DMS53 treated with DMSO at 0.1 percent for 48 hours (cell line): ENCODE measurements around the gene IFRD2.

Experiments
- DNase-seq: peaks from one replicate; lab custom pipeline; 2025; ENCODE audit not compliant: unreplicated experiment; lab: John Stamatoyannopoulos, UW

Gene IFRD2

GRCh38 chr3:50302095-50303012 lies 10.1 kb upstream of the IFRD2 start:
- DNase-seq, result no peak

- no peak for DNase-seq
These were observed 8.5 kb upstream of the IFRD2 start for GRCh38 chr3:50300681-50301254.

GRCh38 chr3:50299929-50300680 lies 7.9 kb upstream of the IFRD2 start:
- DNase-seq, result no peak

DNA sequence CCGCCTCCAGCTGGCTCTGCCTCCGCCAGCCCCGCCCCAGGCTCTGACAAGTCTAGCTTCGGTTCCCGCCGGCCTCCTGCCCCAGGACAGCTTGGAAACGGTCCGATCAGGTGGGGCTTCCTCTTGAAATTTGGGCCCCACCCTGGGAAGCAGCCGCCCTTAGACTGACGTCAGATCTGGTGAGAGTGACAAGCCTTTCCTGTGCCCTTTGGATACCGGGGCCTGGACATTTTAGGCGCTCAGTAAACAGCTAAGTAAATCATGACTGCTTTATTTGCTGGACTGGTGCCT lies 7.4 kb upstream of the IFRD2 start:
- no peak for DNase-seq

DNA sequence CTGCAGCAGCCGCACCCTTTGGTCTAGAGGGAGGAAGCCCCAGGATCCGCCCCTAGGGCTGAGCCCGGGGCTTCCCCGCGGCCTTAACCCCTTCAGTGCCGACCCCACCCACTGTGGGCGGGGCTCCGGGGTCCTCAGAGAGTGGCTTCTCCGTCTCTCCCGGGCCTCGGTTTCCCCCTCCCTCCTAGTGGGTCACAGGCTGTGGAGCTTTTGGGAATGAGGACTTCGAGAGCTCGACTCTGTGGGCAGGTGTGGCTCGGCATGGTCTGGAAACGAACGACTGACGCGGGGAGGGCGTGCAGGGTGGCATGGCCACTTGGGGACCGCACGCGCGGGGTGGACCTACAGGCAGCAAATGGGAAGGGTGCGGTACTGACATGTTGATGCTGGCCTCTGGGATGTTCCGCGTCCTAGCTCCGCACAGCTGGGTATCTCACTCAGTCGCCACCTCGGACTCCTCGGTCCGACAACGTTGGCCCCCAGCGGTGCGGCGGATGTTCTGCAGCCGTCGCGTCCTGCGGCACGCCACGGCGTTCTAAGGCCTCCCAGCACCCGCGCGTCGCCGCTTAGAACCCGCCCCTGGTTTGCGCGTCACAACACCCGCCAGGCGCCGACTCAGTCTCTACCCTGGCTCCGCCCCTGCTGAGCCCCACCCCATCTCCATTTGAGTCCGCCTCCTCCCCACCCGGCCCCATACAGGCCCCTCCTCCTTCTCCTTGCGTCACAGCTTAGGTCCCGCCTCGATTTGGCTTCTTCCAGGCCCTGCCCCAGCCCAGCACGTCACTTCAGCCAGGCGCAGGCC lies 6.8 kb upstream of the IFRD2 start, which contains the start of the genes HYAL3 and NAA80:
Gene HYAL3, minus strand, starts transcription at position 570 of the 802 bp plus-strand sequence. CDS start 3,803 bp downstream, outside the sequence.
Gene NAA80, minus strand, starts transcription at position 570 of the 802 bp plus-strand sequence. CDS start 1,942 bp downstream, outside the sequence.
- DNase-seq, result peak; percentile 64

- DNase-seq, result no peak
These were observed 5.9 kb upstream of the IFRD2 start for GRCh38 chr3:50297896-50298725.

DNA sequence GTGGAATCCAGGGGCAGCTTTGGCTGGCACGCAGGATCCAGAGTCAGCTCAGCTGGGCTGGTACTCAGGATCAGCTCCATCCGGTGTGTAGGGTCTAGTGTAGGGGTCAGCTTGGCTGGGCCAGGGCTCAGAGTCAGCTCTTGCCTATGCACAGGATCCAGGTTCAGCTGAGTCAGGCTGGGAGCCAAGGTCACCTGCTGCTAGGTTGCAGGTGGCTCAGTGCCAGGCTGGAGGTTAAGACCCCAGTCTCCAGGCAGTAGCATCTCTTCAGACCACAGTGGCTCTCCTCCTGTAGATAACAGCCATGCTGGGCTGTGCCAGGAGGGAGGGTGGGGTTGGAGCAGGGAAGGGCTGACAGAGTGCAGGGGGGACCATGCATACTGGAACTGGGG lies 5.2 kb upstream of the IFRD2 start:
- DNase-seq, result no peak

DNA sequence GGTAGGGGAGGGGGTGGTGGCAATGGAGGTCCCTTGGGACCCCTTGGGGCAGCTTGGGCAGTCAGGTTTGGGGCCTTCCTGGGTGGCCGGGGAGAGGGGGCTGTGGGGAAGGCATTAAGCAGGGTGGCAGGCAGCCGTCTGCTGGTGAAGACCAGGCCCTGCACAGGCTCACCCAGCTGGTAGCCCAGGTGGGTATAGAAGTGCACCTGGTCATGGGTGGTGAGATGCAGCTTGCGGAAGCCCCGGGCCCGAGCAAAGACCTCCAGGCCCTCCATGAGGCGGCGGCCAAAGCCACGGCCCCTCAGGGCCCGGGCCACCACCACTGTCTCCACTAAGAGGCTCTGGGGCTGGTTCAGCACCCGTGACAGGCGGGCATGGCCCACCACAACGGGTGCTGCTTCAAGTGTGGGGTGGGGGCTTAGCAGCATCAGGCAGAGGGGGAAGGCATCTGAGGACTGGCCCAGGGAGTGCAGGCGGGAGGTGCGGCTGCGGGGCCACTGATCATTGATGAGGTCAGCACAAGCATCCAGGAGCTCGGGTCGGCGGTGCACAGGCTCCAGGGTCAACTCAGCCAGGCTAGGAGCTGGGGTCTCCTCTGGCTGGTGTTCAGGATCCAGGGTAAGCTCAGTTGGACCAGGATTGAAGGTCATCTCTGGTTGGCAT lies 4.6 kb upstream of the IFRD2 start:
- DNase-seq, result no peak

- no peak for DNase-seq
These were observed 3.6 kb upstream of the IFRD2 start for GRCh38 chr3:50295553-50296431.

DNA sequence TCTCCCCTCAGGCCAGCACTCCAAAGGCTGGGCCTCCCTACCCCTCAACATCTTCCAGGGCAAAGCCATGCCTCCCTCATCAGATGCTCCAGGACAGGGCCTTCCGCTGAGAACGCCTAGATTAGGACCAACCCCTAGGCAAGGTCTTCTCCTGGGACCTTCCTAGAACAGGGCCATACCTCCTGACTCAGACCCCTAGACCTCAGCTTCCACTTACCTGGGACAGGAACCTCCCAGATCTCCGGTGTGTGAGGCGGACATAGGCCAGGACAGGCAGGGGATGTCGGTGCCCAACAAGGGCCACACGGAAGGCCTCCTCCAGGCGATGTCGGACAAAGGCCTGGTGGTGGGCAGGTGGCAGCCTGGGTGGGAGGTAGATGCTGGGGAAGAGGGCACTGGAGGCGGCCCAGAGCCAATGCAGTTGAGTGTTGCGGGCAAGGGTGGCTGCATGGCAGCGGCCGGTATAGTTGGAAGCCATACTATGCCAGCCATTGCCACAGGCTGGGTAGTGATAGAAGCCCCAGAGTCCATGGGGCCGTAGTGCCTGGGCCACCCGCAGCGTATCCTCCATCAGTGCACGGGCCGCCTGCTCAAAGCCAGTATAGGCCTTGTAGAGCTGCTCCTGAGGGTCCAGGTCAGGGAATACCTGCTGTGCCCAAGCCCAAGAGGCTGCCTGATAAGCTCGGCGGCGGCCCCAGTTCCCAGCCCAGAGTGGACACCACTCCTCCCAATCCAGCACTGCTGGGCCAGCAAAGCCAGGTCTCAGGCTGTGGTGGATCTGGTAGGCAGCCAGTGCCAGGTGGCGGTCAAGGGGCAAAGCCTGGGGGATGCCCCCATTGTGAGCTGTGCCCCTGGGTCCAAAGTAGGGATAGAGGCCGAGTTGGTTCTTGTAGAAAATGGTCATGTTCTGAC lies 2.5 kb upstream of the IFRD2 start:
- DNase-seq, result no peak

DNA sequence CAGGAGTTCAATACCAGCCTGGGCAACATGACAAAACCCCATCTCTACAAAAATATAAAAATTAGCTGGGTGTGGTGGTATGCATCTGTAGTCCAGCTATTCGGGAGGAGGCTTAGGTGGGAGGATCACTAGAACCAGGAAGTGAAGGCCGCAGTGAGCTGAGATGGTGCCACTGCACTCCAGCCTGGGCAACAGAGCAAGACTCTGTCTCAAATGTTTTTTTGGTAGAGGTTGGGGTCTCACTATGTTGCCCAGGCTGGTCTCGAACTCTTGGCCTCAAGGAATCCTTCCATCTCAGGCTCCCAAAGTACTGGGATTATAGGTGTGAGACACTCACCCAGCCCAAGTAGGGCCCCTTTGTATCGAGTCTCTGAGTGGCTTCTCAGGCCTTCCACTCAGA lies 1.9 kb upstream of the IFRD2 start:
- no peak for DNase-seq

GRCh38 chr3:50293079-50293801 lies 1.0 kb upstream of the IFRD2 start:
- no peak for DNase-seq

GRCh38 chr3:50290161-50290641 lies 2.0 kb downstream of the IFRD2 start:
- DNase-seq, result no peak

DNA sequence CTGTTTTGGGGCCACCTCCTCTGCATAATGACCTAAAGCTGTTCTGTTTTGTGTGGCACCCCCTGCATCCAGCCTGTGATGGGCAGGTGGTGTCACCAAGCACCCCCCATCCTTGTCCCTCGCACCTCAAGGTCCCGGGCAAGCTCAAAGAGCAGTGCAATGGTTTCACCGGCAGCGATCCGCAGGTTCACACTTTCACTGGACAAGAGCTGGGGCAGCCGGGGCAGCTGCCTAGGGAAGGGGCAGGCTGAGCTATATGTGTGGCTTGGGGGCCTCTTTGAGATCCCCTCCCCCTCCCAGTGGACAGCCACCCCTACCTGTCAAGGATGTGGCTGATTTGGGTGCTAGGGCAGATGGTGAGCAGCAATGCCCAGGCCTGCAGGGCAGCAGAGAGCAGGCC lies 3.1 kb downstream of the IFRD2 start:
- DNase-seq, result no peak

DNA sequence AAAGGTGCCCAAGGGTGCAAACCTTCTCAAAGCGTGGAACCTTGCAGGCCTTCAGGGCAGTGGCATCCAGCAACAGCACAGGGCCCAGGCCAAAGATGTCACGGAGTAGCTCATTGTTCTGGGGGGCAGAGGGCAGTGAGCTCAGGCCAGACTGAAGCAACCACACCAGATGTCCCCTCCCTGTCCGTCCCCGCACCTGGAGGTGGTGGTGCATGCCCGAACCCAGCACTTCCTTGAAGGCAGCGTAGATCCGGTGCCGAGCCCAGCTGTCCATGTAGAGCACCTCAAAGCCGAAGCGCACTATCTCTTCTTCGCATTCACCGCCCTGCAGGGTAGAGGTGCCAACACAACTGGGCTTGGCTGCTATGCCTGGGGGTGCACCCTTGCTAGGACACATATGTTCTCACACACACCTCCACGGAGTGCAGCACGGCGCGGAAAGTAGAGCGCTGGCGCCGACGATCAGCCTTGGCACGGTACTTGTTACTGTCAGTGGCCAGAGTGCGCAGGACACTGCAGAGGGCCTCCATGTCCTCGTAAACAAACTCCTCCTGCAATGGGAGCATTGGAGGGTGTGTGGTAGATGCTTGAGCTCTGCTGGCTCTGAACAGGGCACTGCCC lies 3.7 kb downstream of the IFRD2 start:
- DNase-seq, result no peak

DNA sequence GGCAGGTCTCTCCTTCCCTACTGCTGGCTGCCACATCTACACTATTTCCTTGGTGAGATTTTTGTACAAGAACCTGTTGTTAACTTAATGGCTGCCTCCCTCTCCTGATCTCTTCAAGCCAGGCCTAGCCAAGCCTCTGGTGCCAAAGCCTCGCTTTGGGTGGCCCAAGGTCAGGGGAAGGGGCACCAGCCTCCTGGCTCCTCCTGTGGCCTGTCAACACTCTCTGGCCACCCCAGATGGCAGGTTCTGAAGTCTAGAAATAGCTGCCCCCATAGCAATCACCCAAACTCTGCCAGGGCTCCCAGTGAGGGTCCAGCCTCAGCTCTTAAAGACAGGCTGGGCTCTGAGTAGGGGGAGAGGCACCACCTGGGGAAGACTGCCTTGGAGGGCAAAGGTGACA lies 5.0 kb downstream of the IFRD2 start:
- DNase-seq, result no peak
